Neural progenitor cell (in vitro differentiated cells): ENCODE data around the gene PSMC6.

ENCODE experiments used
- CTCF ChIP-seq: fragments of 200-600 bp; sonication (generic); IDR thresholded peaks from 2 replicates; pipeline ENCODE4 v1.5.1; 2017; ENCODE audit warnings: antibody characterized with exemption, mild to moderate bottlenecking
- EZH2 ChIP-seq: fragments of 200-600 bp; sonication (generic); IDR thresholded peaks from 2 replicates; pipeline ENCODE4 v1.6.1; 2017; ENCODE audit warnings: antibody characterized with exemption, mild to moderate bottlenecking, moderate library complexity
- EZH2phosphoT487 ChIP-seq: fragments of 200-600 bp; sonication (generic); IDR thresholded peaks from 2 replicates; pipeline ENCODE4 v1.6.1; 2017; ENCODE audit warnings: antibody characterized with exemption

- no peak for TF ChIP-seq CTCF
- no peak for TF ChIP-seq EZH2phosphoT487
- no peak for TF ChIP-seq EZH2
These were observed 48.8 kb downstream of the PSMC6 start for GRCh38 chr14:52755607-52756316.
